ENCODE results near the gene IL1RAPL1. TPM values are rescaled to one million over a fixed set of nuclear protein-coding genes. Genes with fewer than 3 reads are reported as not detected.

IL1RAPL1 gene
- polyA plus RNA-seq, 1 donor from 2014 or later, result not detected

GRCh38 chrX:29490606-29491005 lies 903.4 kb downstream of the IL1RAPL1 start:
- H3K27ac Mint-ChIP-seq, result no peak overlapping the region
- H3K27me3 Mint-ChIP-seq, result no peaks in the 10 kb centered on the region
- H3K36me3 Mint-ChIP-seq, result no peaks in the 10 kb centered on the region
- no peaks in the 10 kb centered on the region for H3K4me1 Mint-ChIP-seq
- H3K9me3 Mint-ChIP-seq, result no peaks in the 10 kb centered on the region
- no peak overlapping the region for H3K4me3 Mint-ChIP-seq

GRCh38 chrX:29491659-29492058 lies 904.4 kb downstream of the IL1RAPL1 start:
- Mint-ChIP-seq H3K4me1 (no peaks in the 10 kb centered on the region), H3K27me3 (no peaks in the 10 kb centered on the region), H3K9me3 (no peaks in the 10 kb centered on the region), H3K27ac (no peak overlapping the region), H3K4me3 (no peak overlapping the region), H3K36me3 (no peaks in the 10 kb centered on the region)

- Mint-ChIP-seq H3K9me3 (peaks cover 0 to 3% (median 3%) of the 10 kb centered on the region in 3 donors), H3K27ac (no peak overlapping the region), H3K36me3 (no peaks in the 10 kb centered on the region)
Observed at GRCh38 chrX:29496636-29497180, 909.5 kb downstream of the IL1RAPL1 start.

GRCh38 chrX:29506729-29507128 lies 919.5 kb downstream of the IL1RAPL1 start:
- Mint-ChIP-seq H3K27ac (no peak overlapping the region), H3K27me3 (no peaks in the 10 kb centered on the region), H3K9me3 (peaks cover 0 to 9% (median 4%) of the 10 kb centered on the region in 3 donors), H3K4me1 (no peaks in the 10 kb centered on the region), H3K36me3 (no peaks in the 10 kb centered on the region), H3K4me3 (no peak overlapping the region)

More at GRCh38 chrX:29496636-29497180, 909.5 kb downstream of the IL1RAPL1 start:
- H3K4me3 Mint-ChIP-seq, result no peak overlapping the region
- no peaks in the 10 kb centered on the region for H3K27me3 Mint-ChIP-seq
- no peaks in the 10 kb centered on the region for H3K4me1 Mint-ChIP-seq

GRCh38 chrX:29518100-29518499 lies 930.9 kb downstream of the IL1RAPL1 start:
- peak overlapping the region in 1 of 3 donors; percentile 36 for H3K27ac Mint-ChIP-seq
- H3K27me3 Mint-ChIP-seq, result no peaks in the 10 kb centered on the region
- H3K36me3 Mint-ChIP-seq, result no peaks in the 10 kb centered on the region
- H3K4me1 Mint-ChIP-seq, result no peaks in the 10 kb centered on the region
- H3K9me3 Mint-ChIP-seq, result peaks cover 0 to 3% (median 0%) of the 10 kb centered on the region in 3 donors
- no peak overlapping the region for H3K4me3 Mint-ChIP-seq

- no peaks in the 10 kb centered on the region for H3K9me3 Mint-ChIP-seq
- H3K27ac Mint-ChIP-seq, result no peak overlapping the region
- H3K27me3 Mint-ChIP-seq, result no peaks in the 10 kb centered on the region
- H3K4me3 Mint-ChIP-seq, result no peak overlapping the region
- H3K36me3 Mint-ChIP-seq, result no peaks in the 10 kb centered on the region
- no peaks in the 10 kb centered on the region for H3K4me1 Mint-ChIP-seq
Observed at GRCh38 chrX:29528281-29528680, 941.0 kb downstream of the IL1RAPL1 start.

- Mint-ChIP-seq H3K27ac (no peak overlapping the region), H3K9me3 (no peaks in the 10 kb centered on the region), H3K36me3 (no peaks in the 10 kb centered on the region), H3K4me1 (no peaks in the 10 kb centered on the region), H3K4me3 (no peak overlapping the region), H3K27me3 (no peaks in the 10 kb centered on the region)
Observed at GRCh38 chrX:29530501-29530900, 943.3 kb downstream of the IL1RAPL1 start.

GRCh38 chrX:29531336-29531735 lies 944.1 kb downstream of the IL1RAPL1 start:
- no peaks in the 10 kb centered on the region for H3K9me3 Mint-ChIP-seq
- H3K27me3 Mint-ChIP-seq, result no peaks in the 10 kb centered on the region
- no peaks in the 10 kb centered on the region for H3K36me3 Mint-ChIP-seq
- H3K27ac Mint-ChIP-seq, result no peak overlapping the region
- H3K4me3 Mint-ChIP-seq, result no peak overlapping the region
- H3K4me1 Mint-ChIP-seq, result no peaks in the 10 kb centered on the region

- no peaks in the 10 kb centered on the region for H3K4me1 Mint-ChIP-seq
- no peak overlapping the region for H3K27ac Mint-ChIP-seq
- H3K9me3 Mint-ChIP-seq, result no peaks in the 10 kb centered on the region
- H3K36me3 Mint-ChIP-seq, result no peaks in the 10 kb centered on the region
- no peaks in the 10 kb centered on the region for H3K27me3 Mint-ChIP-seq
- H3K4me3 Mint-ChIP-seq, result no peak overlapping the region
Observed at GRCh38 chrX:29535212-29536162, 948.2 kb downstream of the IL1RAPL1 start.

- Mint-ChIP-seq H3K4me1 (no peaks in the 10 kb centered on the region), H3K36me3 (no peaks in the 10 kb centered on the region), H3K27ac (no peak overlapping the region), H3K4me3 (no peak overlapping the region), H3K9me3 (no peaks in the 10 kb centered on the region), H3K27me3 (no peaks in the 10 kb centered on the region)
Observed at GRCh38 chrX:29541038-29541437, 953.8 kb downstream of the IL1RAPL1 start.

- no peaks in the 10 kb centered on the region for H3K4me1 Mint-ChIP-seq
- H3K36me3 Mint-ChIP-seq, result no peaks in the 10 kb centered on the region
- no peak overlapping the region for H3K4me3 Mint-ChIP-seq
- no peaks in the 10 kb centered on the region for H3K27me3 Mint-ChIP-seq
- no peak overlapping the region for H3K27ac Mint-ChIP-seq
- H3K9me3 Mint-ChIP-seq, result no peaks in the 10 kb centered on the region
Observed at GRCh38 chrX:29542152-29542551, 954.9 kb downstream of the IL1RAPL1 start.

- H3K9me3 Mint-ChIP-seq, result no peaks in the 10 kb centered on the region
- H3K4me3 Mint-ChIP-seq, result no peak overlapping the region
- H3K36me3 Mint-ChIP-seq, result no peaks in the 10 kb centered on the region
Observed at GRCh38 chrX:29545878-29546277, 958.6 kb downstream of the IL1RAPL1 start.

GRCh38 chrX:29547877-29548276 lies 960.6 kb downstream of the IL1RAPL1 start:
- no peaks in the 10 kb centered on the region for H3K36me3 Mint-ChIP-seq
- H3K9me3 Mint-ChIP-seq, result no peaks in the 10 kb centered on the region

More at GRCh38 chrX:29545878-29546277, 958.6 kb downstream of the IL1RAPL1 start:
- no peaks in the 10 kb centered on the region for H3K4me1 Mint-ChIP-seq
- no peak overlapping the region for H3K27ac Mint-ChIP-seq
- H3K27me3 Mint-ChIP-seq, result no peaks in the 10 kb centered on the region

GRCh38 chrX:29553542-29553941 lies 966.3 kb downstream of the IL1RAPL1 start:
- Mint-ChIP-seq H3K9me3 (peaks cover under 1 to 2% (median 2%) of the 10 kb centered on the region in 3 donors), H3K27me3 (peaks cover 2% of the 10 kb centered on the region), H3K36me3 (no peaks in the 10 kb centered on the region), H3K4me1 (peaks cover 0 to 2% (median 0%) of the 10 kb centered on the region in 3 donors), H3K27ac (no peak overlapping the region), H3K4me3 (no peak overlapping the region)

More at GRCh38 chrX:29547877-29548276, 960.6 kb downstream of the IL1RAPL1 start:
- Mint-ChIP-seq H3K4me1 (peaks cover 0 to 2% (median 0%) of the 10 kb centered on the region in 3 donors), H3K27me3 (no peaks in the 10 kb centered on the region), H3K4me3 (no peak overlapping the region), H3K27ac (no peak overlapping the region)

GRCh38 chrX:29555465-29556091 lies 968.3 kb downstream of the IL1RAPL1 start:
- peaks cover 2% of the 10 kb centered on the region for H3K27me3 Mint-ChIP-seq
- H3K4me3 Mint-ChIP-seq, result no peak overlapping the region
- no peak overlapping the region for H3K27ac Mint-ChIP-seq
- H3K4me1 Mint-ChIP-seq, result peaks cover 0 to 2% (median 0%) of the 10 kb centered on the region in 3 donors
- peaks cover 6 to 21% (median 8%) of the 10 kb centered on the region in 3 donors for H3K9me3 Mint-ChIP-seq
- H3K36me3 Mint-ChIP-seq, result no peaks in the 10 kb centered on the region
